HG03575 (cell line): Measurements from ENCODE around the gene TNS4.

Experiments
- ATAC-seq: cut with Tn5 transposase; IDR thresholded peaks from one replicate; pipeline ENCODE4 v1.9.1; 2021; ENCODE audit not compliant: unreplicated experiment, insufficient number of reproducible peaks, low FRiP score; ENCODE audit errors: extremely low read depth

The TNS4 gene

GRCh38 chr17:40430272-40431230 lies 70.9 kb downstream of the TNS4 start:
- ATAC-seq, result no peak

GRCh38 chr17:40427002-40427491 lies 74.4 kb downstream of the TNS4 start:
- ATAC-seq, result no peak
